GM12873 (cell line): ENCODE measurements around the gene SNRNP48.

Experiments used
- TF ChIP-seq, protein P1 (sequence below): IDR thresholded peaks from 2 replicates; pipeline ENCODE4 v1.5.1; 2012; ENCODE audit warnings: low read depth, mild to moderate bottlenecking, moderate library complexity, low read length, control low read depth; ENCODE audit not compliant: insufficient read depth; ENCODE audit errors: missing control alignments

The SNRNP48 gene

DNA sequence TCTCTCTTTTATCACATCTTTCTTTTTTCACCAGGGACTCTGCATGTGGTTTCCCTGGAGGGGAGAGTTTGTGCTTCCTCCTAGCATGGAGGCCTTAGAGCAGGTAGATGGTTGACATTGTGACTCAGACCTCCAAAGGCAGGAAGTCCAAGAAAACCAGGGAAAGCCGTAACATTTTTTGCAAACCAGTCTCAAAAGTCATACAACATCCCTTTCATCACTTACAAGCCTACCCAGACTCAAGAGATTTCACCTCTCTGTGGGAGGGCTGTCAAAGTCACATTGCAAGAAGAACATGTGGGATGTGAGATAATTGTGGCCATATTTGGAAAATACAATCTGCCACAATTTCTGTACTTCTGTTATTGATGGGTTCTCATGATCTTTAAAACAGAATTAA lies 46.2 kb downstream of the SNRNP48 start:
- TF ChIP-seq, protein P1, sequence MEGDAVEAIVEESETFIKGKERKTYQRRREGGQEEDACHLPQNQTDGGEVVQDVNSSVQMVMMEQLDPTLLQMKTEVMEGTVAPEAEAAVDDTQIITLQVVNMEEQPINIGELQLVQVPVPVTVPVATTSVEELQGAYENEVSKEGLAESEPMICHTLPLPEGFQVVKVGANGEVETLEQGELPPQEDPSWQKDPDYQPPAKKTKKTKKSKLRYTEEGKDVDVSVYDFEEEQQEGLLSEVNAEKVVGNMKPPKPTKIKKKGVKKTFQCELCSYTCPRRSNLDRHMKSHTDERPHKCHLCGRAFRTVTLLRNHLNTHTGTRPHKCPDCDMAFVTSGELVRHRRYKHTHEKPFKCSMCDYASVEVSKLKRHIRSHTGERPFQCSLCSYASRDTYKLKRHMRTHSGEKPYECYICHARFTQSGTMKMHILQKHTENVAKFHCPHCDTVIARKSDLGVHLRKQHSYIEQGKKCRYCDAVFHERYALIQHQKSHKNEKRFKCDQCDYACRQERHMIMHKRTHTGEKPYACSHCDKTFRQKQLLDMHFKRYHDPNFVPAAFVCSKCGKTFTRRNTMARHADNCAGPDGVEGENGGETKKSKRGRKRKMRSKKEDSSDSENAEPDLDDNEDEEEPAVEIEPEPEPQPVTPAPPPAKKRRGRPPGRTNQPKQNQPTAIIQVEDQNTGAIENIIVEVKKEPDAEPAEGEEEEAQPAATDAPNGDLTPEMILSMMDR, result no peak

DNA sequence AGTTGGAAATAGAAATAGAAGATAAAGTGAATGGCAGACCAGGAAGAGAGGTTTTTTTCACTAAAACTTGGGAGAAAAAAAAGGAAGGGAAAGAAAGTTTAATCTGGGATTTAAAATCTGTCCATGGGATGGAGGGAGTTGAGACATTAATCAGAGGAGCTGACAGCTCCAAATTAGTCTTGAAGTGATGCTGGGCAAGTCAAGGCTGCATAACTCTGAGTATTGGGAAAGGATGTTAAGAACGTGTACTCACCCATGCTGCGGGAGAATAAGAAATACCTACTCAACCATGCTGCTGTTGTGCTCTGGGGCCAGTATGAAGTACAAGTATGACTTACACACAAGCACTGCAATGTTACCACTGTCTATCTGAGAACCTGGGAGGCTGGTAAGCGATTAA lies 47.5 kb downstream of the SNRNP48 start:
- TF ChIP-seq, protein P1, result no peak

DNA sequence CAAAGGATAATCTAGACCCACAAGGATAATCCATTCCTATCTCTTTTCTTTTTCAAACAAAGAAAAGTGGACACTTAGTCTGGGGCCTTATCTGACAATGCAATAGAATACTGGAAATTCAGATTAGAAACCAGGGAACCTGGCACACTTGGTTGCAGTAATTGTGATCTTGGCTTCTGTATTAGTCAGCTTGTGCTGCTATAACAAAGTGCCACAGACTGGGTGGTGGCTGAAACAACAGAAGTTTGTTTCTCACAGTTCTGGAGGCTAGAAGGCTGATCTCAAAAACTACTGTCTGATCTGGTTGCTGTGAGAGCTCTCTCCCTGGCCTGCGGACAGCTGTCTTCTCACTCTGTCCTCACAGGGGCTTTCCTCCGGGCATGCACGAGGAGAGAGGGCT lies 49.4 kb downstream of the SNRNP48 start:
- TF ChIP-seq, protein P1, result no peak

DNA sequence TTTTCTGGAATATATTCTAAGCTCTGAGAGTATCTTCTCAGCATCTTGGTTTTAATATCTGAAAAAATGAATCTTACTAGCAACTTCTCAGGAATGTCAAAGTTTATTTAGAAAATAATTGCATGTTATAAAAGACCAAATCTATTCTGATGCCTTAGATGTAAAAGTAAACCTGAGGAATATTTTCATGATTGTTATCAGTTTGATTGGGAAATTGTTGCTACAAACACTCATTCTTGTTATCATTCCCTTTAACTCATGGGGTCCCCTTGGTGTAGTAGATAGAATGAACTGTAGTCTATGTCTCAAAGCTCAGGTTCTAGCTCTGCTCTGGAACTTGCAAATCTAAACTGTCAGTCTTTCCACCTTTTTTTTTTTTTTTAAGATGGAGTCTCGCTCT lies 50.0 kb downstream of the SNRNP48 start:
- TF ChIP-seq, protein P1, result no peak

DNA sequence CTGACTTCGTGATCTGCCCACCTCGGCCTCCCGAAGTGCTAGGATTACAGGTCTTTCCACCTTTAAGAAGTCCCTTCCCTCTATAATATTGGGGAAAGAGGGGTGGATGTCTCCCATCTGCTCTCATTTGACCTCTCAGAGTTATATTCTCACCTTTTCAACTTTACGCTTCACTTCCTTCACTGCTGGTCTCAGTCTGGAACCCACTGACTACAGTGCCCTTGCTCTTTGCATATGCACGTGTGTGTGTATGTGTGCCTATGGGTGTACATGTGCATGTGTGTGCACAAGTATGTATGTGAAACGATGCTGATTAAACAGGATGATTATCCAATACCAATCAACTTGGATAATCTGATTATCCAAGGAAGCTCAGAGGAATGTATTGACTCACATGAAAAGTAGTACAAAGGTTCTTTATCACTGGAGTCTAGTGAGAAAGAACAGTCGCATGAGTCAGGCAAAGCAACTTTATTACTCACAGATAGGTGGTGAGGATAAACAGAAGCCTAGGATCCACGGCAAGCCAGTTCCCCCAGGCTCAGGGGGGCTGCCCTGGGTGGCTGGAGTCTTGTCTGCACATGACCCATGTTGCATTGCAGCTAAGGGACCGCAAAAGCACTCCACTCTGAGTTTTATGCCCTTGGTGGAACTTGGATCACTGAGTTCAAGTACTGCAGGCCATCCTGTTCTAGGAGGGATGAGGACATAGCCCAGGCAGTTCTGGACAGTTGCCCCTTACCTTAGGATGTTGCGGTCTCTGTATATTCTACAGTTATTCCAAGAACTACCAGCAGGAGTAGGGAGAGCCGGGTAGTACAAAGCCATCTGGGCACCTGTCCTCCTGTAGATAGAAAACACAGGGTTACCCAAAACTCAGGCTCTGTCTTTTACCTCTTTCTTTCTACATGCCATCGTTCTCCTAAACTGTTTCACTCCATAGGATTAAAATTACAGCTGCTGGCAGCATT lies 50.9 kb downstream of the SNRNP48 start:
- TF ChIP-seq, protein P1, result no peak

DNA sequence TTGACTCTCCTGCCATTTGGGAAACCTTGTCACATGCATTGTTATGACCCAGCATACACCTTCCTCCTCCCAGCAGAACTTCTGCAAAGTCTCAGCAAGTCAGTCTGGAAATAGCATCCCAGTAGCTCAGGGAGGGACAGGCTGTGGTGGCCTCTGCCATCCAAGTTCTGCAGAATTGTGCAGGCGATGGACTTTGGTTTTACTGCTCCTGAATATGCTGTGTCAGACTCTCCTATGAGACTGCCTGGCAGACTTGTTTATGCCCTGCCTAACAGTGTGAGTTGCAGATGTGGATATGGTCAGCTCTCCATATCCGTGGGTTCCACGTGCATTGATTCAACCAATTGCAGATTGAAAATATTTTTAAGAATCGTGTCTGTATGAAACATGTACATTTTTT lies 52.8 kb downstream of the SNRNP48 start:
- TF ChIP-seq, protein P1, result no peak

DNA sequence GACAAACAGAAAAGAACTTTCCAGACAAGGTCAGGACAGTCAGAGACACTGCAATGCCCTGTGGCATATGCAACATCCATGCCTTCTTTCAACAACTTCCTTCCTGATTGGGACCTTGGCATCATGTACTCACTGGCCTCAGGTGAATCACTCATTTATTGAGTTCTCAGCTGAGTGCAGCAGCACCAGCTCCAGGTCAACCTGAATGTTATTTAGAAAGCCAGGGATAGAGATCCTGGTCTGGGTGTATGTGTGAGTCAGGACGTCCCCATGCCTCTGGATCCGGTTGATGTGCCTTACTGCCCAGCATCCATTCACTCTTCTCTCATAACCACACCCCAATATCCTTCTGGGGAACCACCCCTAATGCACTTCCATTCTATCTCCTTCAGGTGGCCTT lies 54.4 kb downstream of the SNRNP48 start:
- TF ChIP-seq, protein P1, result no peak
